ENCODE results near the gene TFF2. TPM values are rescaled to one million over a fixed set of nuclear protein-coding genes. Genes with fewer than 3 reads are reported as not detected.

TFF2 gene
- polyA plus RNA-seq, 1 of the 3 experiments (the other 2 are of a cell fraction) = not detected

GRCh38 chr21:42353623-42354022 lies 2.8 kb upstream of the TFF2 start:
- Histone ChIP-seq H4K20me1 (ENCODE audit: insufficient read depth) (no peaks in the 10 kb centered on the region), H3K4me1 (ENCODE audit: control insufficient read depth in 1 of 2, insufficient read depth in 2 of 2, low read depth in 1 of 2, low read length in 1 of 2) (no peaks in the 10 kb centered on the region), H3K9me3 (no peaks in the 10 kb centered on the region; the same call in 1 of the 2 replicates), H3F3A (replicated peaks; ENCODE audit: insufficient read depth) (no peaks in the 10 kb centered on the region), H3K9ac (no peak overlapping the region), H3K27me3 (ENCODE audit: insufficient read depth) (no peaks in the 10 kb centered on the region), H3K79me2 (ENCODE audit: insufficient read depth) (no peaks in the 10 kb centered on the region), H3K27ac (ENCODE audit: low read depth in 2 of 2, low read length in 1 of 2) (no peak overlapping the region), H2AFZ (ENCODE audit: low read depth) (no peak overlapping the region), H3K4me2 (no peak overlapping the region), H3K36me3 (replicated peaks in 1 of 2; ENCODE audit: control insufficient read depth in 1 of 2, insufficient read depth in 2 of 2, low read length in 1 of 2) (no peaks in the 10 kb centered on the region), H3K4me3 (ENCODE audit: low read depth in 2 of 2, low read length in 1 of 2) (no peak overlapping the region), H3K9me2 (no peaks in the 10 kb centered on the region)
- TF ChIP-seq MEF2A (IDR thresholded peaks at IDR 0.05; ENCODE audit: borderline replicate concordance, low read depth) (no peak), SMC3 (IDR thresholded peaks at IDR 0.05; ENCODE audit: low read depth, low read length) (no peak), CTCF (IDR thresholded peaks at IDR 0.05) (no peak), ZBTB33 (IDR thresholded peaks at IDR 0.05; ENCODE audit: borderline replicate concordance, low read depth) (no peak), MAX (IDR thresholded peaks at IDR 0.05; ENCODE audit: low read depth) (no peak), TEAD4 (IDR thresholded peaks at IDR 0.05; ENCODE audit: borderline replicate concordance, insufficient read depth) (no peak), YY1 (IDR thresholded peaks at IDR 0.05; ENCODE audit: low read depth) (no peak), TAF1 (IDR thresholded peaks at IDR 0.05; ENCODE audit: borderline replicate concordance, low read depth, low read length) (no peak), MXI1 (IDR thresholded peaks at IDR 0.05; ENCODE audit: low read depth, low read length) (no peak), REST (IDR thresholded peaks at IDR 0.05; ENCODE audit: low read depth, low read length) (no peak), IRF3 (IDR thresholded peaks at IDR 0.05; ENCODE audit: low read depth, low read length) (no peak), USF2 (IDR thresholded peaks at IDR 0.05; ENCODE audit: borderline replicate concordance, low read depth, low read length) (no peak), RXRA (IDR thresholded peaks at IDR 0.05; ENCODE audit: borderline replicate concordance, low read depth) (no peak)
- ChIA-PET POLR2A (no interaction called here), CTCF (no interaction called here)
- no peak for DNase-seq
- WGBS (ENCODE audit: low lambda C conversion rate) = 19% methylated on average over 5 of the region's 5 CpGs

Data from SK-N-SH (cell line).